Adipocyte (in vitro differentiated cells): ENCODE data around the gene GPS1.

Source experiments
- DNase-seq: peaks from one replicate; pipeline ENCODE4 v3.0.0-alpha.2; 2015; ENCODE audit warnings: low read depth
- H3K27me3 ChIP-seq: replicated peaks from 2 replicates; pipeline ENCODE4 v1.7.0; 2013; ENCODE audit warnings: mild to moderate bottlenecking, low read length, moderate library complexity; ENCODE audit not compliant: control insufficient read depth, insufficient read depth
- H3K36me3 ChIP-seq: 2 replicates; pipeline ENCODE4 v1.7.0; 2013; ENCODE audit warnings: low read length, mild to moderate bottlenecking, moderate library complexity; ENCODE audit not compliant: control insufficient read depth, insufficient read depth, severe bottlenecking
- H3K4me1 ChIP-seq: 2 replicates; pipeline ENCODE4 v1.7.0; 2013; ENCODE audit warnings: mild to moderate bottlenecking, low read length, moderate library complexity; ENCODE audit not compliant: control insufficient read depth, insufficient read depth
- H3K4me3 ChIP-seq: 2 replicates; pipeline ENCODE4 v1.7.0; 2013; ENCODE audit warnings: mild to moderate bottlenecking, low read length, moderate library complexity
- H3K9ac ChIP-seq: 2 replicates; pipeline ENCODE4 v1.7.0; 2013; ENCODE audit warnings: mild to moderate bottlenecking, low read length, moderate library complexity
- H3K9me3 ChIP-seq: 2 replicates; pipeline ENCODE4 v1.7.0; 2013; ENCODE audit warnings: mild to moderate bottlenecking, low read length, moderate library complexity; ENCODE audit not compliant: control insufficient read depth

The GPS1 gene

GRCh38 chr17:82009413-82009812 is 42.3 kb upstream of the GPS1 start:
- Histone ChIP-seq H3K9me3 (no peaks in the 10 kb centered on the region), H3K9ac (no peak overlapping the region), H3K4me1 (peaks cover 10% of the 10 kb centered on the region), H3K27me3 (no peaks in the 10 kb centered on the region), H3K4me3 (no peak overlapping the region), H3K36me3 (peaks cover 4% of the 10 kb centered on the region)
- no peak for DNase-seq

GRCh38 chr17:82010575-82011525 is 40.8 kb upstream of the GPS1 start:
- no peak overlapping the region for H3K9ac ChIP-seq
- H3K36me3 ChIP-seq = peaks cover 4% of the 10 kb centered on the region

GRCh38 chr17:82011617-82012187 is 40.0 kb upstream of the GPS1 start:
- peaks cover 4% of the 10 kb centered on the region for H3K36me3 ChIP-seq
- no peaks in the 10 kb centered on the region for H3K4me1 ChIP-seq
- DNase-seq = no peak
- no peak overlapping the region for H3K4me3 ChIP-seq
- no peaks in the 10 kb centered on the region for H3K27me3 ChIP-seq
- H3K9me3 ChIP-seq = no peaks in the 10 kb centered on the region
- no peak overlapping the region for H3K9ac ChIP-seq

More at GRCh38 chr17:82010575-82011525, 40.8 kb upstream of the GPS1 start:
- peaks cover 8% of the 10 kb centered on the region for H3K4me1 ChIP-seq
- DNase-seq = no peak
- no peaks in the 10 kb centered on the region for H3K9me3 ChIP-seq
- no peaks in the 10 kb centered on the region for H3K27me3 ChIP-seq
- H3K4me3 ChIP-seq = no peak overlapping the region

GRCh38 chr17:82012261-82012639 is 39.4 kb upstream of the GPS1 start:
- no peaks in the 10 kb centered on the region for H3K27me3 ChIP-seq
- H3K4me1 ChIP-seq = no peaks in the 10 kb centered on the region
- no peaks in the 10 kb centered on the region for H3K9me3 ChIP-seq
- peaks cover 4% of the 10 kb centered on the region for H3K36me3 ChIP-seq
- no peak overlapping the region for H3K9ac ChIP-seq
- H3K4me3 ChIP-seq = no peak overlapping the region
- DNase-seq = no peak

GRCh38 chr17:82012640-82013295 is 38.9 kb upstream of the GPS1 start:
- no peaks in the 10 kb centered on the region for H3K4me1 ChIP-seq
- H3K4me3 ChIP-seq = no peak overlapping the region
- DNase-seq = no peak
- H3K27me3 ChIP-seq = no peaks in the 10 kb centered on the region
- H3K9me3 ChIP-seq = no peaks in the 10 kb centered on the region
- peaks cover 4% of the 10 kb centered on the region for H3K36me3 ChIP-seq
- H3K9ac ChIP-seq = no peak overlapping the region

GRCh38 chr17:82013341-82013740 is 38.4 kb upstream of the GPS1 start:
- DNase-seq = no peak
- no peak overlapping the region for H3K9ac ChIP-seq
- H3K27me3 ChIP-seq = no peaks in the 10 kb centered on the region
- no peak overlapping the region for H3K4me3 ChIP-seq
- no peaks in the 10 kb centered on the region for H3K9me3 ChIP-seq
- no peaks in the 10 kb centered on the region for H3K4me1 ChIP-seq
- H3K36me3 ChIP-seq = peaks cover 4% of the 10 kb centered on the region

- Histone ChIP-seq H3K27me3 (no peaks in the 10 kb centered on the region), H3K4me1 (no peaks in the 10 kb centered on the region), H3K9me3 (no peaks in the 10 kb centered on the region), H3K36me3 (peaks cover 4% of the 10 kb centered on the region), H3K4me3 (no peak overlapping the region), H3K9ac (no peak overlapping the region)
- no peak for DNase-seq
Measured at GRCh38 chr17:82013772-82014321, 37.9 kb upstream of the GPS1 start.

GRCh38 chr17:82014432-82014831 is 37.3 kb upstream of the GPS1 start:
- H3K4me1 ChIP-seq = no peaks in the 10 kb centered on the region
- no peak overlapping the region for H3K4me3 ChIP-seq
- no peaks in the 10 kb centered on the region for H3K9me3 ChIP-seq
- no peak for DNase-seq
- H3K9ac ChIP-seq = no peak overlapping the region
- no peaks in the 10 kb centered on the region for H3K27me3 ChIP-seq
- peaks cover 4% of the 10 kb centered on the region for H3K36me3 ChIP-seq

- H3K27me3 ChIP-seq = no peaks in the 10 kb centered on the region
- H3K4me1 ChIP-seq = no peaks in the 10 kb centered on the region
- no peak overlapping the region for H3K4me3 ChIP-seq
- no peak overlapping the region for H3K9ac ChIP-seq
- peaks cover 4% of the 10 kb centered on the region for H3K36me3 ChIP-seq
- no peaks in the 10 kb centered on the region for H3K9me3 ChIP-seq
- DNase-seq = no peak
Measured at GRCh38 chr17:82014971-82015310, 36.8 kb upstream of the GPS1 start.

- Histone ChIP-seq H3K4me3 (no peak overlapping the region), H3K4me1 (no peaks in the 10 kb centered on the region), H3K36me3 (peaks cover 4% of the 10 kb centered on the region), H3K9me3 (no peaks in the 10 kb centered on the region), H3K27me3 (no peaks in the 10 kb centered on the region), H3K9ac (no peak overlapping the region)
- no peak for DNase-seq
Measured at GRCh38 chr17:82015311-82015971, 36.3 kb upstream of the GPS1 start.
